ENCODE measurements around the gene NDUFB10. TPM values are rescaled to one million over a fixed set of nuclear protein-coding genes. Genes with fewer than 3 reads are reported as not detected.
"Not testable (repeated sequence)": the region's sequence is repeated elsewhere in the genome, so short reads cannot be mapped to it uniquely, and the experiment has no call there.

NDUFB10 gene
- total RNA-seq, 1 donor from 2014 or later, result 138 TPM

- no peak for DNase-seq (ENCODE audit: low read depth)
Observed at GRCh38 chr16:1924095-1924494, 35.2 kb upstream of the NDUFB10 start.

- no peak for DNase-seq (ENCODE audit: low read depth)
Observed at GRCh38 chr16:1926271-1926670, 33.1 kb upstream of the NDUFB10 start.

GRCh38 chr16:1929105-1929504, 30.2 kb upstream of the NDUFB10 start:
- peak; percentile 34 for DNase-seq (ENCODE audit: low read depth)

- peak; percentile 25 for DNase-seq (ENCODE audit: low read depth)
Observed at GRCh38 chr16:1929578-1930337, 29.6 kb upstream of the NDUFB10 start.

- DNase-seq (ENCODE audit: low read depth), result no peak
Observed at GRCh38 chr16:1930338-1930720, 29.0 kb upstream of the NDUFB10 start.

GRCh38 chr16:1932050-1933028, 27.0 kb upstream of the NDUFB10 start:
- peak; percentile 29 for DNase-seq (ENCODE audit: low read depth)

GRCh38 chr16:1933097-1933661, 26.2 kb upstream of the NDUFB10 start:
- DNase-seq (ENCODE audit: low read depth), result no peak

GRCh38 chr16:1936945-1937479, 22.3 kb upstream of the NDUFB10 start:
- DNase-seq (ENCODE audit: low read depth), result no peak

GRCh38 chr16:1938316-1938715, 21.0 kb upstream of the NDUFB10 start:
- DNase-seq (ENCODE audit: low read depth), result no peak

- DNase-seq (ENCODE audit: low read depth), result no peak
Observed at GRCh38 chr16:1938910-1939309, 20.4 kb upstream of the NDUFB10 start.

- not testable (repeated sequence) for DNase-seq (ENCODE audit: low read depth)
Observed at GRCh38 chr16:1939833-1940232, 19.5 kb upstream of the NDUFB10 start.

GRCh38 chr16:1940273-1941161, 18.8 kb upstream of the NDUFB10 start:
- DNase-seq (ENCODE audit: low read depth), result peak; percentile 61

GRCh38 chr16:1941162-1942046, 17.9 kb upstream of the NDUFB10 start:
- peak; percentile 89 for DNase-seq (ENCODE audit: low read depth)

GRCh38 chr16:1942047-1942809, 17.1 kb upstream of the NDUFB10 start:
- peak; percentile 79 for DNase-seq (ENCODE audit: low read depth)

- peak; percentile 92 for DNase-seq (ENCODE audit: low read depth)
Observed at GRCh38 chr16:1942810-1943726, 16.3 kb upstream of the NDUFB10 start, which contains the start of gene MSRB1. Gene MSRB1 (minus strand): TSS chr16:1943199. CDS start chr16:1943156, 43 bp downstream.

- DNase-seq (ENCODE audit: low read depth), result no peak
Observed at GRCh38 chr16:1944612-1945199, 14.6 kb upstream of the NDUFB10 start.

- no peak for DNase-seq (ENCODE audit: low read depth)
Observed at GRCh38 chr16:1945559-1946391, 13.6 kb upstream of the NDUFB10 start.

All from renal cortical epithelial cell (primary cell).